DMS114 treated with DMSO at 0.1 percent for 48 hours (cell line): ENCODE measurements around the gene CLCN1.
"Not testable (repeated sequence)": the region's sequence is repeated elsewhere in the genome, so short reads cannot be mapped to it uniquely, and the experiment has no call there.

Experiments used
- DNase-seq: peaks from one replicate; lab custom pipeline; 2025; ENCODE audit not compliant: unreplicated experiment; lab: John Stamatoyannopoulos, UW

Gene CLCN1

GRCh38 chr7:143383642-143383957, 67.7 kb downstream of the CLCN1 start:
- DNase-seq: no peak

- no peak for DNase-seq
Measured at GRCh38 chr7:143384148-143384547, 68.2 kb downstream of the CLCN1 start.

GRCh38 chr7:143384661-143385631, 69.0 kb downstream of the CLCN1 start:
- no peak for DNase-seq

- DNase-seq: no peak
Measured at GRCh38 chr7:143385891-143386781, 70.2 kb downstream of the CLCN1 start.

- DNase-seq: no peak
Measured at GRCh38 chr7:143387156-143387975, 71.5 kb downstream of the CLCN1 start.

- no peak for DNase-seq
Measured at GRCh38 chr7:143388051-143388450, 72.1 kb downstream of the CLCN1 start.

- DNase-seq: no peak
Measured at GRCh38 chr7:143388491-143389101, 72.7 kb downstream of the CLCN1 start.

GRCh38 chr7:143389316-143390103, 73.6 kb downstream of the CLCN1 start:
- no peak for DNase-seq

GRCh38 chr7:143390104-143390772, 74.3 kb downstream of the CLCN1 start:
- DNase-seq: no peak

- no peak for DNase-seq
Measured at GRCh38 chr7:143390773-143391317, 74.9 kb downstream of the CLCN1 start.

GRCh38 chr7:143391462-143392404, 75.8 kb downstream of the CLCN1 start:
- no peak for DNase-seq

- not testable (repeated sequence) for DNase-seq
Measured at GRCh38 chr7:143392427-143392826, 76.5 kb downstream of the CLCN1 start.

- no peak for DNase-seq
Measured at GRCh38 chr7:143392875-143393266, 77.0 kb downstream of the CLCN1 start.

- DNase-seq: no peak
Measured at GRCh38 chr7:143393267-143394041, 77.5 kb downstream of the CLCN1 start.

GRCh38 chr7:143394068-143394467, 78.2 kb downstream of the CLCN1 start:
- DNase-seq: no peak

GRCh38 chr7:143394777-143395176, 78.9 kb downstream of the CLCN1 start:
- DNase-seq: no peak
